ENCODE results near the gene MCUB. TPM values are rescaled to one million over a fixed set of nuclear protein-coding genes. Genes with fewer than 3 reads are reported as not detected.

MCUB gene
- polyA plus RNA-seq, 2 of the 4 experiments (the other 2 are of a cell fraction) = 14.6 to 21.9 TPM

- ChIA-PET POLR2A (no interaction called here), CTCF (no interaction called here)
- 89% methylated on average over 5 of the region's 5 CpGs for WGBS (ENCODE audit: missing lambda C conversion rate)
- no peak for DNase-seq (ENCODE audit: low read depth in 1 of 2, low spot score in 1 of 2)
- no peak for ATAC-seq
- Histone ChIP-seq H3K9me3 (no peaks in the 10 kb centered on the region), H3K27ac (no peak overlapping the region), H3K4me2 (no peak overlapping the region), H3K4me3 (no peak overlapping the region), H3K4me1 (no peaks in the 10 kb centered on the region)
- TF ChIP-seq MAX (IDR thresholded peaks at IDR 0.05) = no peak
- TF ChIP-seq NR3C1 (IDR thresholded peaks at IDR 0.05) = no peak
- no peak for TF ChIP-seq HDAC2 (IDR thresholded peaks at IDR 0.05)
- no peak for TF ChIP-seq FOXS1 (CRISPR knock-in tag; IDR thresholded peaks at IDR 0.05)
- TF ChIP-seq HOXB5 (CRISPR knock-in tag; IDR thresholded peaks at IDR 0.05) = no peak
- TF ChIP-seq SMC3 (IDR thresholded peaks at IDR 0.05) = no peak
- no peak for TF ChIP-seq HMGXB4 (CRISPR knock-in tag; IDR thresholded peaks at IDR 0.05; ENCODE audit: borderline replicate concordance)
- no peak for FAIRE-seq
Observed at GRCh38 chr4:109665783-109666485, 105.9 kb downstream of the MCUB start.

GRCh38 chr4:109671350-109671749 is 111.3 kb downstream of the MCUB start:
- Histone ChIP-seq H3K4me1 (no peaks in the 10 kb centered on the region), H3K4me2 (no peak overlapping the region), H3K27ac (no peak overlapping the region), H3K4me3 (no peak overlapping the region), H3K9me3 (no peaks in the 10 kb centered on the region)
- ChIA-PET POLR2A (no interaction called here), CTCF (no interaction called here)
- DNase-seq (ENCODE audit: low read depth in 1 of 2, low spot score in 1 of 2) (no peak), FAIRE-seq (no peak), ATAC-seq (no peak)
- no peak for TF ChIP-seq POLR2AphosphoS2 (conservative IDR thresholded peaks at IDR 0.05; ENCODE audit: low read length)
- no peak for TF ChIP-seq CBX2 (IDR thresholded peaks at IDR 0.05; ENCODE audit: borderline replicate concordance, low read depth)
- TF ChIP-seq E2F6 (IDR thresholded peaks at IDR 0.05; ENCODE audit: borderline replicate concordance, low read depth) = no peak
- TF ChIP-seq ATOH8 (CRISPR knock-in tag; IDR thresholded peaks at IDR 0.05; ENCODE audit: low read depth) = no peak
- no peak for TF ChIP-seq PBX3 (IDR thresholded peaks at IDR 0.05)

GRCh38 chr4:109672169-109672930 is 112.3 kb downstream of the MCUB start:
- Histone ChIP-seq H3K9me3 (no peaks in the 10 kb centered on the region), H3K4me1 (no peaks in the 10 kb centered on the region), H3K4me2 (no peak overlapping the region), H3K27ac (no peak overlapping the region), H3K4me3 (no peak overlapping the region)
- FAIRE-seq = no peak
- CTCF ChIA-PET = no interaction called here
- ATAC-seq = no peak
- POLR2A ChIA-PET = no interaction called here
- no peak for TF ChIP-seq RCOR1 (IDR thresholded peaks at IDR 0.05; ENCODE audit: low read depth, low read length)
- TF ChIP-seq MYC (IDR thresholded peaks at IDR 0.05; ENCODE audit: borderline replicate concordance, low read length) = no peak
- TF ChIP-seq USF2 (IDR thresholded peaks at IDR 0.05) = no peak
- no peak for TF ChIP-seq SREBF2 (IDR thresholded peaks at IDR 0.05)
- no peak for TF ChIP-seq PHF8 (IDR thresholded peaks at IDR 0.05; ENCODE audit: borderline replicate concordance, low read depth)
- TF ChIP-seq CHD2 (IDR thresholded peaks at IDR 0.05; ENCODE audit: low read length, partially characterized antibody) = no peak
- TF ChIP-seq EP300 (IDR thresholded peaks at IDR 0.05) = no peak
- no peak for TF ChIP-seq FOSB (CRISPR knock-in tag; IDR thresholded peaks at IDR 0.05)
- TF ChIP-seq TFCP2L1 (CRISPR knock-in tag; IDR thresholded peaks at IDR 0.05) = no peak
- DNase-seq (ENCODE audit: low read depth in 1 of 2, low spot score in 1 of 2) = no peak

Data from A549 (cell line).